ENCODE results near the gene SLC18A2.

The SLC18A2 gene

DNA sequence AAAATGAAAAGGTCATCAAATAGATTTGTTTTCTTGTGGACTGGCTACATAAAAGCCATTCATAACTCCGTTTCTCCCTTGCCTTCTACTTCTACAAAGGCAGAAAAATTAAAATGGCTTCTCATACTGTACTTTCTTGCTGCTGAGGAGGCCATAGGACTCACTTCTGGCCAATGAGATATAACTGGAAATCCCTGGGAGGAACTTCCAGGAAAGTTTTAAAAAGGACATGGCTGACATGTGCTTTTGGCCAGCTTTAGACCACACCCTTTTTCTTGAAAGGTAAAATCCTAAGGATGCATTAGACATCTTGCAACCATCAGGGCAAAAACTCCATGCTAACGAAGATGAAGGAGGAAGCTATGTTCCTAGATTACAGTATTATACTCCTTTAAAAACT, 75.8 kb downstream of the SLC18A2 start:
- Histone ChIP-seq H2AFZ (ENCODE audit: low read depth) (no peak overlapping the region), H3K27ac (no peak overlapping the region), H3K4me3 (IDR thresholded peaks at IDR 0.05; ENCODE audit: insufficient read depth, low read depth, low read length) (no peak overlapping the region), H3K9ac (no peak overlapping the region), H3K79me2 (ENCODE audit: insufficient read depth, low read depth) (no peaks in the 10 kb centered on the region), H3K36me3 (ENCODE audit: insufficient read depth) (no peaks in the 10 kb centered on the region), H3K27me3 (ENCODE audit: insufficient read depth, low read depth) (no peaks in the 10 kb centered on the region), H3K4me1 (ENCODE audit: low read depth, poor library complexity, severe bottlenecking) (peaks cover 3% of the 10 kb centered on the region), H4K20me1 (ENCODE audit: insufficient read depth) (peaks cover 12% of the 10 kb centered on the region), H3K4me2 (no peak overlapping the region)
- TF ChIP-seq, protein P1, sequence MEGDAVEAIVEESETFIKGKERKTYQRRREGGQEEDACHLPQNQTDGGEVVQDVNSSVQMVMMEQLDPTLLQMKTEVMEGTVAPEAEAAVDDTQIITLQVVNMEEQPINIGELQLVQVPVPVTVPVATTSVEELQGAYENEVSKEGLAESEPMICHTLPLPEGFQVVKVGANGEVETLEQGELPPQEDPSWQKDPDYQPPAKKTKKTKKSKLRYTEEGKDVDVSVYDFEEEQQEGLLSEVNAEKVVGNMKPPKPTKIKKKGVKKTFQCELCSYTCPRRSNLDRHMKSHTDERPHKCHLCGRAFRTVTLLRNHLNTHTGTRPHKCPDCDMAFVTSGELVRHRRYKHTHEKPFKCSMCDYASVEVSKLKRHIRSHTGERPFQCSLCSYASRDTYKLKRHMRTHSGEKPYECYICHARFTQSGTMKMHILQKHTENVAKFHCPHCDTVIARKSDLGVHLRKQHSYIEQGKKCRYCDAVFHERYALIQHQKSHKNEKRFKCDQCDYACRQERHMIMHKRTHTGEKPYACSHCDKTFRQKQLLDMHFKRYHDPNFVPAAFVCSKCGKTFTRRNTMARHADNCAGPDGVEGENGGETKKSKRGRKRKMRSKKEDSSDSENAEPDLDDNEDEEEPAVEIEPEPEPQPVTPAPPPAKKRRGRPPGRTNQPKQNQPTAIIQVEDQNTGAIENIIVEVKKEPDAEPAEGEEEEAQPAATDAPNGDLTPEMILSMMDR (conservative IDR thresholded peaks at IDR 0.05; ENCODE audit: low read depth, low read length): no peak

DNA sequence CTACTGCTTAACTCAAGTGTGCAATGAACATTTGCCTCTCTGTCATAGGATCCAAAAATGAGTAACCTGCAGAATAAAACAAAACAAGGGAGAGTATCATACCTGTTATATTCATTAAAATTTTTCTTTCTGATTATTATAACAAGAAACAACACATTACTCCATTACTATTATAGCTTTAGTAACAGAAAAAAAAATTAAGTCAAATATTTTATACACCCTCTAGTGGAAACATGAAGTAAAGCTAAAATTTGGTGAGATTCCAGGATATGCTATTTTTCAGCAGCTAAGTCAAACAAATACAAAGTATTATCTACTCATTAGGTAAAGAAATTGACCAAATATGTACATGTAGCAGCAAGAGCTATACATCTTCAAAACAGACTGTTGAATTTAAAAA, 78.0 kb downstream of the SLC18A2 start:
- Histone ChIP-seq H3K27ac (no peak overlapping the region), H3K27me3 (ENCODE audit: insufficient read depth, low read depth) (no peaks in the 10 kb centered on the region), H3K9ac (no peak overlapping the region), H3K79me2 (ENCODE audit: insufficient read depth, low read depth) (no peaks in the 10 kb centered on the region), H3K4me1 (ENCODE audit: low read depth, poor library complexity, severe bottlenecking) (peaks cover 3% of the 10 kb centered on the region), H4K20me1 (ENCODE audit: insufficient read depth) (peaks cover 12% of the 10 kb centered on the region), H2AFZ (ENCODE audit: low read depth) (no peak overlapping the region), H3K4me2 (no peak overlapping the region), H3K4me3 (IDR thresholded peaks at IDR 0.05; ENCODE audit: insufficient read depth, low read depth, low read length) (no peak overlapping the region), H3K36me3 (ENCODE audit: insufficient read depth) (no peaks in the 10 kb centered on the region)
- TF ChIP-seq, protein P1 (conservative IDR thresholded peaks at IDR 0.05; ENCODE audit: low read depth, low read length): peak; percentile 45; the same call in 1 of the 2 replicates

DNA sequence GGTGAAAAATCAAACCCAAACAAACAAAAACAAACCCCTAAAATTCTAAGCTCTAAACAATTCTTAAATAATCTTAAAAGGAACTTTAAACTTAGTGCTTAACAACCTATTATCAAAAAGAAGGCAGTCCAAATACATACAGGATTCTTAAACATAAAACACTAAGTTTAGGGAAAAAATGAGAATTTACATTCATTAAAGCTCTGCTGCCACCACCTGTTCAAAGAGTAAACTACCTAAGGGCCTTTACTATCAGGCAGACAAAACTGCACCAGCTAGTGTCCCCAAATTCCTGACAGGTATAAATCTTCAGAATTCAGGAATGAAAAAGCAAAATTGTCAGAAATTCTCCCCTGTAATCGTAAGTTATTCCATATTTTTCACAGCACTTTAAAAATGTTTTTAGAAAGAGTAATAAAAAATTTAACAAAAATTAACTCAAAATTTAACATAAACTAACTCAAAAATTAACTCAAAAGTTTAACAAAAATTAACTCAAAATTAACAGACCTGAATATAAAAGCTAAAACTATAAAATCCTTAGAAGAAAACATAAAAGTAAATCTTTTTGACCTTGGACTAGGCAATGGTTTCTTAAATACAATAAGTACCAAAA, 79.2 kb downstream of the SLC18A2 start:
- H2AFZ ChIP-seq (ENCODE audit: low read depth): no peak overlapping the region
- no peak overlapping the region for H3K4me3 ChIP-seq (IDR thresholded peaks at IDR 0.05; ENCODE audit: insufficient read depth, low read depth, low read length)
- no peaks in the 10 kb centered on the region for H3K36me3 ChIP-seq (ENCODE audit: insufficient read depth)
- H3K79me2 ChIP-seq (ENCODE audit: insufficient read depth, low read depth): no peaks in the 10 kb centered on the region
- no peak overlapping the region for H3K4me2 ChIP-seq
- H3K27ac ChIP-seq: no peak overlapping the region
- no peak overlapping the region for H3K9ac ChIP-seq
- H3K4me1 ChIP-seq (ENCODE audit: low read depth, poor library complexity, severe bottlenecking): peaks cover 3% of the 10 kb centered on the region
- H3K27me3 ChIP-seq (ENCODE audit: insufficient read depth, low read depth): no peaks in the 10 kb centered on the region
- peaks cover 17% of the 10 kb centered on the region for H4K20me1 ChIP-seq (ENCODE audit: insufficient read depth)
- TF ChIP-seq, protein P1 (conservative IDR thresholded peaks at IDR 0.05; ENCODE audit: low read depth, low read length): peak; percentile 65

DNA sequence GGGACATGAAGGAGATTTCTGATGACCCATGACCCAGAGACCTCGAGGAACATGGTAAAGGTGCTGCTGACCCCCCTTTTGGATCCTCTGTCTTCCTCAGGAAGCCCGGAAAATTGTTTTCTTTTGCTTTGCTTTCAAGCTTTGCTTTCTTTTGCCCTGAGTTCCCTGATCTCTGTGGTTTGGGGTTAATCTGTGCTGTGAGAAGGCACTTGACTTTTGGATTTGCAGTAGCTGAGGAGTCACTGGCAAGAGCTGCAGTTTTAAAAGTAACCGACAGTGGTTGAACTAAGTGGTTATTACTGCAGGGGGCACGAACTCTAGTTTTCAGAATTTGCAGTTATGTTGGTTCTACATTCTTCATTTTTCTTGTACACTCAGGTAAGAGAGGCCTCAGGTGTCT, 81.3 kb downstream of the SLC18A2 start:
- no peaks in the 10 kb centered on the region for H3K27me3 ChIP-seq (ENCODE audit: insufficient read depth, low read depth)
- H4K20me1 ChIP-seq (ENCODE audit: insufficient read depth): peaks cover 17% of the 10 kb centered on the region
- H3K9ac ChIP-seq: no peak overlapping the region
- H3K4me2 ChIP-seq: no peak overlapping the region
- H3K27ac ChIP-seq: no peak overlapping the region
- TF ChIP-seq, protein P1 (conservative IDR thresholded peaks at IDR 0.05; ENCODE audit: low read depth, low read length): no peak
- H3K79me2 ChIP-seq (ENCODE audit: insufficient read depth, low read depth): no peaks in the 10 kb centered on the region
- no peak overlapping the region for H3K4me3 ChIP-seq (IDR thresholded peaks at IDR 0.05; ENCODE audit: insufficient read depth, low read depth, low read length)
- no peaks in the 10 kb centered on the region for H3K36me3 ChIP-seq (ENCODE audit: insufficient read depth)
- peaks cover 7% of the 10 kb centered on the region for H3K4me1 ChIP-seq (ENCODE audit: low read depth, poor library complexity, severe bottlenecking)
- H2AFZ ChIP-seq (ENCODE audit: low read depth): no peak overlapping the region

All from KMS-11 (cell line).